HG02973 (cell line): ENCODE data around the gene LRRC9.

Experiments used
- ATAC-seq: cut with Tn5 transposase; IDR thresholded peaks from one replicate; pipeline ENCODE4 v1.9.1; 2021; ENCODE audit warnings: moderate library complexity; ENCODE audit not compliant: unreplicated experiment

The LRRC9 gene

GRCh38 chr14:60106339-60106738, 186.4 kb downstream of the LRRC9 start:
- ATAC-seq: no peak

GRCh38 chr14:60107477-60107876, 187.5 kb downstream of the LRRC9 start:
- no peak for ATAC-seq

- no peak for ATAC-seq
Measured at GRCh38 chr14:60111732-60112131, 191.8 kb downstream of the LRRC9 start.
